ENCODE measurements around the gene CFTR.

- TF ChIP-seq CTCF (IDR thresholded peaks at IDR 0.05) (no peak), POLR2A (IDR thresholded peaks at IDR 0.05) (no peak)
Measured at GRCh38 chr7:117538053-117538452, 58.2 kb downstream of the CFTR start.

Measured in ovary (tissue), 3 donors.